ENCODE measurements around the gene TRAF3IP1.

DNA sequence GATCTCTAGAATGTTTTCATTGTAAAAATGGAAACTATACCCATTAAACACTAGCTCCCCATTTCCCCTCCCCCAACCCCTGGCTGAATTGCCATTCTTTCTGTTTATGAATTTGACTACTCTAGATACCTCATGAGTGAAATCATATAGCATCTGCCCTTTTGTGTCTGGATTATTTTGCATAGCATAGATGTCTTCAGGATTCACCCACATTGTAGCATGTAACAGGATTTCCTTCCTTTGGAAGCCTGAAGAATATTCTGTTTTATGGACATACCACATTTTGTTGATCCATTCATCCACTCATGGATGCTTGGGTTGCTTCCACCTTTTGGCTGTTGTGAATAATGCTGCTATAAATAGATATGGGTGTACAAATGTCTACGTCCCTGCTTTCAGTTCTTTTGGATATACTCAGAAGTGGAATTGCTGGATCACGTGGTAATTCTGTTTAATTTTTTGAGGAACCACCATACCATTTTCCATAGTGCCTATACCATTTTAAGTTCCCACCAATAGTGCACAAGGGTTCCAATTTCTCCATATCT lies 98.8 kb downstream of the TRAF3IP1 start:
- TF ChIP-seq SP1 (IDR thresholded peaks at IDR 0.05) (no peak), ELF4 (IDR thresholded peaks at IDR 0.05) (no peak), LEF1 (IDR thresholded peaks at IDR 0.05; ENCODE audit: borderline replicate concordance) (no peak), NFRKB (IDR thresholded peaks at IDR 0.05) (no peak), BHLHE40 (IDR thresholded peaks at IDR 0.05; ENCODE audit: borderline replicate concordance) (no peak), SUZ12 (IDR thresholded peaks at IDR 0.05) (no peak), FOXK2 (IDR thresholded peaks at IDR 0.05) (no peak)
- TF ChIP-seq, protein P1, sequence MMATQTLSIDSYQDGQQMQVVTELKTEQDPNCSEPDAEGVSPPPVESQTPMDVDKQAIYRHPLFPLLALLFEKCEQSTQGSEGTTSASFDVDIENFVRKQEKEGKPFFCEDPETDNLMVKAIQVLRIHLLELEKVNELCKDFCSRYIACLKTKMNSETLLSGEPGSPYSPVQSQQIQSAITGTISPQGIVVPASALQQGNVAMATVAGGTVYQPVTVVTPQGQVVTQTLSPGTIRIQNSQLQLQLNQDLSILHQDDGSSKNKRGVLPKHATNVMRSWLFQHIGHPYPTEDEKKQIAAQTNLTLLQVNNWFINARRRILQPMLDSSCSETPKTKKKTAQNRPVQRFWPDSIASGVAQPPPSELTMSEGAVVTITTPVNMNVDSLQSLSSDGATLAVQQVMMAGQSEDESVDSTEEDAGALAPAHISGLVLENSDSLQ (IDR thresholded peaks at IDR 0.05): no peak
